ENCODE data around the gene MYH7B.

Gene MYH7B

GRCh38 chr20:34977365-34978091 is 21.9 kb downstream of the MYH7B start:
- DNase-seq (ENCODE audit: low read depth, low spot score) = peak; percentile 57

- DNase-seq (ENCODE audit: low read depth, low spot score) = no peak
Observed at GRCh38 chr20:34978092-34978744, 22.6 kb downstream of the MYH7B start.

- DNase-seq (ENCODE audit: low read depth, low spot score) = peak; percentile 70
Observed at GRCh38 chr20:34979366-34980153, 23.9 kb downstream of the MYH7B start.

GRCh38 chr20:34980543-34981233 is 25.0 kb downstream of the MYH7B start:
- DNase-seq (ENCODE audit: low read depth, low spot score) = peak; percentile 73

DNA sequence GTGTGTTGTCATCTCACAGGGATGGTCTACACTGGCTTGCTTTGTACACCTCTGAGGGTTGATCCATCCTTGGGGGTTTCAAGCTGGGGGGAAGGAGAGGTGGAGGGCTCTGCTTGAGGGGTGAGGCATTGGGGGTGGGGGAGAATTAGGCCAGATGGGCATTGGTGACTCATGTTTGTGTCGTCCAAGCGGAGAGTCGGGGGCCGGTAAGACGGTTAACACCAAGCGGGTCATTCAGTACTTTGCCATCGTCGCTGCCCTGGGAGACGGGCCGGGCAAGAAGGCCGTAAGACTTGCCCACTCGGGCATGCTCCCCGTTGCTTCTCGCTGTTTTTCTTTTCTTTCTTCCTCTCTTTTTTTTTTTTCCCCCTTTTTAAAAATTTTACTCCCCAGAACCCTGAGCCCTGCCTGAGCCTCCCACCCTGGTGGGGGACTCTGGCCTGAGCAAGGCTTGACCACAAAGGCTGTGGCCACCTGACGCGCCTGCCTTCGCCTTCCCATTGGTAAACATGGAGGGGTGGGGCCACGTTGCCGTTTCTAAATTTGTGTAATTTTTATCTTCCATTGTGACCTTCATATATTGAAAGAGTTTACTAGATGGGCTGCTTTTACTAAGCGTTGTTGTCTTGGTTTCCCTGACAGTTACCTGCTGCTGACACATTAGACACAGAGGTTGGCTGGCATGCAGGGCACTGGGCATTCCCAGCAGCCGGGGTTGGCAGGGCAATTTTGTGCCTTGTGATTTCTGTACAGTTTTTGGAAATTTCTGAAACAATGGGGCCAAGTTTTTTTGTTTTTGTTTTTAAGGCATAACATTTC is 26.8 kb downstream of the MYH7B start:
- DNase-seq (ENCODE audit: low read depth, low spot score) = no peak

- no peak for DNase-seq (ENCODE audit: low read depth, low spot score)
Observed at GRCh38 chr20:34983089-34983820, 27.6 kb downstream of the MYH7B start.

DNA sequence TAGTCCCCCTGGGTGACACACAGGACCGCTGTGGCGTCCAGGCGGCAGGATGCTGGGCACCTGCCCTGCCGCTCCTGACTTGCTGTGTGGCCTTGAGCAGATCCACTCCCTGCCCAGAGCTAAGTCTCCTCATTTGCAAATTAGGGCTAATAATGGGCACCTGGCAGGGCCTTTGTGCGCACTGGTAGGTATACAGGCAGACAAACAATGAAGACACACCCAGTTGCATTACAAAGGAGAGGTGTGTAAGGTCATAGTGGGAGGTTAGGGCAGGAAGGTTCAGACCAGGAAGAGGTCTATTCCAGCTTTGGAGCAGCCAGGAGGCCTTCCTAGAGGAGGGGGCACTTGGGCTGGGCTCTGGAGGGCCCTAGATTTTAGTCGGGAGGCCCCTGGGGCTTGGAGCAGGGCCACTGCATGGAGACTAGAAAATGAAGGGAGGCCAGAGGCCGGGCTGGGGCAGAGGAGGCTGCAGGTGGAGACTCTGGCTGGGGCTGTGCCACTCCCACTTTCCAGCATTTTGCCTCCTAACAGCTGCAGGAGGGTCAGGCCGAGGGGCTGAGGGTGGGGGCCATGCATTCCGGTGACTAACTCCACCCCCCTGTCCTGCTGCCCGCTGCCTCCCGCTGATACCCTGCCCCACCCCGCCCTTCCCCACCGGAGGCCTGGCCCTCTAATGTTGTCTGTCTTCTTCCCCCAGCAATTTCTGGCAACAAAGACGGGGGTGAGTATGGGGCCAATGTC is 28.5 kb downstream of the MYH7B start:
- DNase-seq (ENCODE audit: low read depth, low spot score) = peak; percentile 87

DNA sequence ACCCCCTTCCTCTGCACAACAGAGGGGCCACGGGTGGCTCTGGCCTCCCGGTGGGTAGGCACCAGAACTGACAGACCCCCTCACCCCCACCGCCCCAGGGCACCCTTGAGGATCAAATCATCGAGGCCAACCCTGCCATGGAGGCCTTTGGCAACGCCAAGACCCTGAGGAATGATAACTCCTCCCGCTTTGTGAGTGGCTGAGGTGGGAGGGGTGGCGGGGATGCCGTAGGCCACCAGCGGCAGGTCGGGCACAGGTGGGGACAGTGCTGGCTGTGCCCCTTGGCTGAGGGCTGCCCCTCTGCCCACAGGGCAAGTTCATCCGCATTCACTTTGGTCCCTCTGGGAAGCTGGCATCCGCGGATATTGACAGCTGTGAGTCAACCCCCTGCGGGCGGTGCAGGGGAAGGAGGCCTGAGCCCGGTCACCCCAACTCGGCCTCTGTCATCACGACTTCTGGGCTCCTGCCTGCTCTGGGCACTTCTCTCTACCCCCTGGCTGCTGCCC is 29.1 kb downstream of the MYH7B start:
- DNase-seq (ENCODE audit: low read depth, low spot score) = peak; percentile 32

DNA sequence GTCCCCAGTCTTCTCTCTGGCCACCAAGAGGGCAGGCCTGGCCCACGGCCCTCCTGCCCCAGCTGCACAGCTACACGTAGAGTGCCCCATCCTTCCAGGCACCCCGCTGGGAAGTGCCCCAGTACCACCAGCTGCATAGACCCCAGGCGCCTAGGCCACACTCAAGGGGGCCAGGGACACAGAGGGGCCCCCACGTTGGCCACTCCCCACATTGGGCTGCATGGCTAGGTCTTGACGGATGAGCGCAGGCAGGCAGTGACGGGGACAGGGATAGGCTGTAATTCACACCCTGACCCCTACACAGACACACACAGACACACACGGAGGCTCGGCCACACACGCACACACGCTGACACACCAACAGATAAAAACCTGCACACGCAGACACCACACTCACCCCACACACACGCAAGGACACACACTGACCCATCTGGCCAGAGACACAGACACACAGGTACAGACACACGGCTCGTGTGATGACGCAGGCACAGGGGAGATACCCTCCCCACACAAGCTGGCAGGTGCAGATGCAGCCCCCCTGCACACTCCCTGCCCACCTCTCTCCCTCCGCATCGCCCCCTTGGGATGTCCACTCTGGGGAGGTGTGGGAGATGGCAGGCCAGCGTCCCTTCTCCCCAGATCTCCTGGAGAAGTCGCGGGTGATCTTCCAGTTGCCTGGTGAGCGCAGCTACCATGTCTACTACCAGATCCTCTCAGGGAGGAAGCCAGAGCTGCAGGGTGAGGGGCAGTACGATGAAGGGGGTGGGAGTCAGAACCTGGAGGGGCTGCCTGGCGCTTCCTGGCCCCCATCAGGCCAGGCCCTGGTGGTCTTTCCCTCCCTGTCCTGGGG is 30.0 kb downstream of the MYH7B start:
- DNase-seq (ENCODE audit: low read depth, low spot score) = no peak

DNA sequence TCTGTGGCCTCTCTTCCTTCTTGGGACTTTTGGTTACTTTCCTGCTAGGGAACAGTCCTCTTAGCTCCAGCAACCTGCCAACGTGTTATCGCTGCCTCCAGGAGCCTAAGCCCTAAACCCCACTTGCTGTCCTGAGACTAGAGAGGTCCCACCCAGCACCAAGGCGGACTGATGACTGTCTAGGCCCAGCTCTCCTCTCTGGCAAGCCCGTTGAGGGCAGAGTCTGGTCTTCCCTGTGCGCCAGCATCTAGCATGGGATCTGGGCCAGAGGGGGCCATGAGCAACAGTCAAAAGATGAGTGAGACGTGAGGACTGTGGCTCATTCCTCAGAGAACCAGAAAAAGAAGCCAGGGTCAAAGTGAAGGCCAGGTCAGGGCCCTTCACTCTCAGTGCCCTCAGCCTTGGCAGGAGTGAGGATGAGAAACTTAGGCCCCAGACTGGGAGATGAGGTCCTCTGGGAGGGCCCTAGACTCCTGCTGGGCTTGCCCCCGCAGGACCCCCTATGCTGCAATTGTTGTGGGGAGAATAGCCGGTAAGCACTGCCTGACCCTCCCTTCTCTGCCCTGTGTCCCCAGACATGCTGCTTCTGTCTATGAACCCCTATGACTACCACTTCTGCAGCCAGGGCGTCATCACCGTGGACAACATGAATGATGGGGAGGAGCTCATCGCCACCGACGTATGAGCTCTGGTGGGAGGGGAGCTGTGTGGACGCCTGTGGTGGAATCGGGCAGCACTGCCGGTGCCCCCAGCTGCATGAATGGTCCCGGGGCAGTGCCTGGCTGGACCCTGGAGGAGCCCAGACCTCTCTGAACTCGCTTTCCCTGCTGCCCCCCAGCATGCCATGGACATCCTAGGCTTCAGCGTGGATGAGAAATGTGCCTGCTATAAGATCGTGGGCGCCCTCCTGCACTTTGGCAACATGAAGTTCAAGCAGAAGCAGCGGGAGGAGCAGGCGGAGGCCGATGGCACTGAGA is 30.9 kb downstream of the MYH7B start:
- no peak for DNase-seq (ENCODE audit: low read depth, low spot score)

GRCh38 chr20:34987288-34988190 is 31.9 kb downstream of the MYH7B start:
- no peak for DNase-seq (ENCODE audit: low read depth, low spot score)

DNA sequence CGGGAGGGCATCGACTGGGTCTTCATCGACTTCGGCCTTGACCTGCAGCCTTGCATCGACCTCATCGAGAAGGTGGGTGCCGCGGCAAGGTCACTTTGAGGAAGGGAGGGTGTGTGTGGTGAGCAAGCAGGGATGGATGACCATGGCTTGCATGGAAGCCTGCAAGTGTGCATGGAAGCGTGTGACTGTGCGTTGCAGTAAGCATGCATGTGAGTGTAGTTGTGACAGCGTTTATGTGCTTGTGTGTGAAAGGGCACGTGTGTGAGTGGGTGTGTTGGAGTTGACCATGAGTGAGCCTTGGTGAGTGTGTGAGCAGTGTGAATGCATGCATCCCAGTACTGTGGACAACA is 32.5 kb downstream of the MYH7B start:
- DNase-seq (ENCODE audit: low read depth, low spot score) = no peak

DNA sequence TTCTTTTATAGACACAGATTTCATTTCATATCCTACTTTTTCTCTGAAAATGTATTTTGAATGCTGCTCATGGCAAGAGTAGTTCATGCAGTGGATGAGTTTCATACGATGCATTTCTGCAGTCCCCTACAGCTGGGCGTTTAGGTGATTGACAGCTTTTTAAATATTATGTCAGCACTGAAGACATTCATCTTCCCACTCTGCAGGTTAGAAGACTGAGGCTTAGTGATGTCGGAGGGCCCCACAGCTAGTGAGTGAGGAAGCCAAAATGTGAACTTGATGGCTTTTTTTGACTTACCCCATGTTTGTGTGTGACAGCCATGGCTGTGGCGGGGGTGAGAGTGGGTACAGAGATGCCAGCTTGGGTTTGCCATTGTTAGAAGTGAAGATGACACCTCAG is 33.5 kb downstream of the MYH7B start:
- no peak for DNase-seq (ENCODE audit: low read depth, low spot score)

- no peak for DNase-seq (ENCODE audit: low read depth, low spot score)
Observed at GRCh38 chr20:34989670-34990069, 34.0 kb downstream of the MYH7B start.

- DNase-seq (ENCODE audit: low read depth, low spot score) = no peak
Observed at GRCh38 chr20:34990231-34990630, 34.6 kb downstream of the MYH7B start.

DNA sequence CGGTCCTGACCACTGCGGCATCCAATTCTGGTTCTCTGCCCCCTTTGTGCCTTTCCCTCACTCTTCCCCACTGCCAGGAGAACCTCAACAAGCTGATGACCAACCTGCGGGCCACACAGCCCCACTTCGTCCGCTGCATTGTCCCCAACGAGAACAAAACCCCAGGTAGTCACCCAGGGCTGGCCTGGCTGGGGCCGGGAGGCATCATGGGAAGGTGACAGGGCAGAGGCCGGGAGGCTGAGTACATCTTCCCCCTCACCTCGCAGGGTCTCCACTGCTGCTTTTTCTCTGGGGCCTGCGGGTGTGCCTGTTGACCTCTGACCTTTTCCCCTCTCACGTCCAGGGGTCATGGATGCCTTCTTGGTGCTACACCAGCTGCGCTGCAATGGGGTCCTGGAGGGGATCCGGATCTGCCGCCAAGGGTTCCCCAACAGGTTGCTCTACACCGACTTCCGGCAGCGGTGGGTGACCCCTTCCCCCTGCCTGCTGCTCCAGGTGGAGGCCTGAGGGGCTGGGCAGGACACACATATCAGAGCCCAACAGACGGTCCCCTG is 35.1 kb downstream of the MYH7B start:
- no peak for DNase-seq (ENCODE audit: low read depth, low spot score)

Measured in ELF-1 (cell line).